Urothelium cell line (cell line): ENCODE measurements around the gene DUOXA2.

Experiments
- DNase-seq: peaks from one replicate; pipeline ENCODE4 v3.0.0; 2011; ENCODE audit warnings: low spot score, mixed read lengths
- FAIRE-seq: peaks from 2 replicates; lab custom pipeline; 2011; peaks lifted over from hg19 to GRCh38; lab: Jason Lieb, UNC

Gene DUOXA2

DNA sequence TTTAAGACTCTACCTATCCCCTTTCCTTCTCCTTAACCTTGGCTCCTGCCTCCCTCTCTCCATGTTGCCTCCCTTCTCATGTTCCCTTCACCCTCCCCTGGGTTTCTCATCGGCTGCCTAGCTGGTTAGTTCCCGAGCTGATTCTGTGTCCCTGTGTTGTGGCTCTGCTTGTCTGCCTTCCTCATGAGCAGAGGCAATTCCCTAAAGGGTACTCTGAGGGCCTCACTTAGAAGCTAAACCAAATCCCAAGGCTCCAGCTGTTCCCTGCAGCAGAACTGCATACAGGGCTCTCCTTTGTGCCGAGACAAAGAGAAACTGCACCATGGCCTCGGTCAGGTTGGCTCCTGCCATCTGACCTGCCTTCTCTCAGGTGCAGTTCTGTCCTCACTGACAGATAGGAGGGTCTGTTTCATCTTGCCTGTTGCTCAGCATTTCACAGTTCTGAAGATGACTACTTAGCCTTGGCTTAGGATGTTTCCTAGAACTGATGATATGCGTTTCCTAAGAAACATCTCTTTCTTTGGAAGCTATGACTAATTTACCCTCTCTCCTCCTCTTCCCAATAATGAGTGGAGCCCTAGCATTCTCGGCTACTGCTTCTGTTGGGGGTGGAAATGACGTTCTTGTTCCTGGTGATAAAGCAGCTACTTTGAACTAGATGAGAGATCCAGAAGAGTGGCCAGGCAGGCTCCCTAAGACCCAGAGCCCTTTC is 42.8 kb downstream of the DUOXA2 start:
- FAIRE-seq, result no peak
- no peak for DNase-seq

DNA sequence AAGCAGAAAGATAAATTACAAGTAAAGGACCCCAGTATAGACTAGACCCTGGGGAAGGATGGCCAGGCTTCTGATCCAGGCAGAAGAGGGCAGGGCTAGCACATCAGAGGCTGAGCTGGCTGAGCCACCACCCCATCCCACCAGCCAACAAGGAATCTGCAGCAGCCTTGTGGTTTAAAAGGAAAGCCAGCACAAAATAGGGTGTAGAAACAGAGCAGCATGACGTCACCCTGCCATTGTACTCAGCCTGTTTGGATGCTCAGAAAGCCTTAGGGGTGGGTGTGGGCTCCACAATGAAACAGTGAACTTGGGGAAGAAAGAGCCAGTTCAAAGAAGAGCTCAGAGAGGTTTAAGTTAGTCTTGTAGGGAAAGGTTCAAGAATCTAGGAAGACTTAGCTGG is 43.8 kb downstream of the DUOXA2 start:
- DNase-seq (peak; percentile 66), FAIRE-seq (no peak)

DNA sequence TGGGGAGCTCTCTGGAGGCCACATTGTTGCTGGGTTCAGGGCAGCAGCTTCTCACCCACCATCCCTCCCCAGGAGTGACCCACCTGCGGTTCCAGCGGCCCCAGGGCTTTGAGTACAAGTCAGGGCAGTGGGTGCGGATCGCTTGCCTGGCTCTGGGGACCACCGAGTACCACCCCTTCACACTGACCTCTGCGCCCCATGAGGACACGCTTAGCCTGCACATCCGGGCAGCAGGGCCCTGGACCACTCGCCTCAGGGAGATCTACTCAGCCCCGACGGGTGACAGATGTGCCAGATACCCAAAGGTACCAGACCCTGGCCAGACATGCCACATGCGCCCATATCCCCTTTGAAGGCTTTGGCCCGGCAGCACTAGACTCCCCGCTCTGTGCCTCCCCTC is 47.5 kb downstream of the DUOXA2 start:
- FAIRE-seq, result no peak
- DNase-seq, result no peak

DNA sequence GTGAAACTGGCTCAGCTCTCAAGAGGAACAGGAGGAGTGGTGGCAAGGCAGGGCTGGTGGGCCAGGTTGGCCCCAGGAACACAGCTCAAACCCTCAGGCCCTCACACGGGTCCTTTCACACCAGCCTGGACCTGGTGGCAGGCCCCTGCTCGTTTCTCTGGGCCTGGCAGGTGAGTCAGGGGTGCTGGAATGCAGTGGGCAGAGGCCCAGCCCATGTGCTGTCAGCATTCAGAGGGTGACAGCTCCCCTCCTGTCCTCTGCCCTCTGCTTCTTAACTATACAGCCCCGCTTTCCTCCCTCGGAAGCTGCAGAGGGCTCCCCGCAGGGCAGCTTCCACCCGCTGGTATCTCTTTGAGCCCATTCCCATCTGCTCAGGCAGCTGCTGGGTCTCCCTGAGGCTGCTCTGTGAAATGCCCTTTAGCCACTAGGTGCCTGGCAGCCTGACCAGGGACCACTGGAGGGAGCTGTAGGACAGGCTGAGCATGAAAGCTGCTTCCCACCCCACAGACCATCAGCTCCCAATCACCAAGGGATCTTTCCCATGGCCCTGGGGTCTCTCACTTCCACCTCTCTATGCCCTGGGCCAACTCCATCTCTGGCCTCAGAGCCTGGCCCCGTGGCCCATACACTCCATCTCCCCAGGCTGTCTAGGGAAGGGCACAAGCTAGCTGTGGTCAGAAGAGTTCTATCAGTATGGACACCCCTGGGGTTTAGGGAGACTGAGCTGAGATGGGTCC is 48.8 kb downstream of the DUOXA2 start:
- DNase-seq (peak; percentile 89), FAIRE-seq (no peak)

DNA sequence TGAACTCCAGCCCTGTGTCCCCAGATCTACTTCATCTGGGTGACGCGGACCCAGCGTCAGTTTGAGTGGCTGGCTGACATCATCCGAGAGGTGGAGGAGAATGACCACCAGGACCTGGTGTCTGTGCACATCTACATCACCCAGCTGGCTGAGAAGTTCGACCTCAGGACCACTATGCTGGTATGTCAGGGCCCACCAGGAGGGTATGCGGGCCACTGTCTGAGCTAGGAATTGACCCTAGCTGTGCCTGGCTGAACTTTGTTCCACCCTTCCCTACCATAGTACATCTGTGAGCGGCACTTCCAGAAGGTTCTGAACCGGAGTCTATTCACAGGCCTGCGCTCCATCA is 49.4 kb downstream of the DUOXA2 start:
- DNase-seq (no peak), FAIRE-seq (no peak)

DNA sequence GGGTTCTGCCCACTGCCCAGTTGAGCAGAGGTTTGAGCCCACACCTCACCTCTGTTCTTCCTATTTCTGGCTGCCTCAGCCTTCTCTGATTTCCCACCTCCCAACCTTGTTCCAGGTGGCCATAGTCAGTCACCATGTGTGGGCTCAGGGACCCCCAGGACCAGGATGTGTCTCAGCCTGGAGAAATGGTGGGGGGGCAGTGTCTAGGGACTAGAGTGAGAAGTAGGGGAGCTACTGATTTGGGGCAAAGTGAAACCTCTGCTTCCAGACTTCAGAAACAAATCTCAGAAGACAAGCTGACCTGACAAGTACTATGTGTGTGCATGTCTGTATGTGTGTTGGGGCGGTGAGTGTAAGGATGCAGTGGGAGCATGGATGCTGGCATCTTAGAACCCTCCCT is 50.8 kb downstream of the DUOXA2 start:
- no peak for FAIRE-seq
- DNase-seq, result no peak

DNA sequence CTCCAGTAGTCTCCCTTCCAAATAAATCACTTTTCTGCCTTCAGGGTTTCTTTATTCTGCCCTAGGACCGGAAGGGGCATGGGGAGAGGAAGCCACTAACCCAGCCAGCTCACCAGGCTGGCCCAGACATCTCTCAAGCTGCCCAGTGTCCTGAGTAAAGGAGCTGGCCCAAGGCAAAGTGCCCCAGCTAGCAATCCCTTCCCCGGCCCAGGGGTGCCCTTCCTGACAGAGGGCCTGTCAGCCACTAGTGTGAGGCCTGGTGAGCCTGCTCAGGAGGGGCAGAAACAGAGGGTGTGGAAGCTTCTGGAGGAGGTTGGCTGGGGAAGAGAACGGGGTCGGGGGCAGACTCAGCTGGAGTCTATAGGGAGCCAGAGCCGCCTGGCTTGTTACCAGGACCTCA is 51.4 kb downstream of the DUOXA2 start:
- FAIRE-seq (no peak), DNase-seq (no peak)

DNA sequence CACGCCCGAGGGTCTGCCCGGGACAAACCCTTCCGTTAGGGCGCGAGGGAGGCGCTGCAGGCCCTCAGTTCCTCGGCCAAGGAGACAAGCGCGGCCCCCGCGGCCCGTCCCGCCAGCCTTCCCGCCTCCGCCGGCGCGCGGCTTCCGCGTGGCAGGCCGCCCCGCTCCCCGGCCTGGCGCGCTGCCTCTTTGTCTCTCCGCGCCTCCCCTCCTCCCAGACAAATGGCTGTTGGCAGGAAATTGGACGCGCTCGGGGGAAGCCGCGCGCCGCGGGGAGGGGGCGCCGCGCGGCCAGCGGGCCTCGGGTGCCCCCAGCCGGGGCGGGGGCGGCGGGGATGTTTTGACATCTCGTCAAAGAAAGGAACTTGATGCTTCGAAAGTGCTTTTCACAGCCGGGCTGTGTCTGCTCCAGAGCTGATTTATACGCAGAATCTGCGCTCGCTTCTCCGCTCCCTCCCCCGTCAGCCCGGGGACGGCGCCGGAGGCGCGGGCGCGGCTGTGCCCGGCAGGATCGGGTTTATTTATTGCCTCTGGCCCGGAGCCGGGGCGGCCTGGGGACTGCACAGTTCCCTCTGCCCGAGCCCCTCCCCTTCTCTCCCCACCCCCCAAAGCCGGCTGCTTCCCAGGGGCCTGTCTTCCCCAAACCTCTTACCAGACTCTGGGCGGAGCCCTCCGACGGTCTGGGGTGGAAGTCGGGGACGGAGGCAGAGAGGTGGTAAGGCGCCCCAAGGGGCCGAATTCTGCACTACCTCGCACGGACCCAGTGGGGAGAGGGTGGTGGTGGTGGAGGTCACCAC is 52.9 kb downstream of the DUOXA2 start:
- FAIRE-seq, result no peak
- peak; percentile 87 for DNase-seq

DNA sequence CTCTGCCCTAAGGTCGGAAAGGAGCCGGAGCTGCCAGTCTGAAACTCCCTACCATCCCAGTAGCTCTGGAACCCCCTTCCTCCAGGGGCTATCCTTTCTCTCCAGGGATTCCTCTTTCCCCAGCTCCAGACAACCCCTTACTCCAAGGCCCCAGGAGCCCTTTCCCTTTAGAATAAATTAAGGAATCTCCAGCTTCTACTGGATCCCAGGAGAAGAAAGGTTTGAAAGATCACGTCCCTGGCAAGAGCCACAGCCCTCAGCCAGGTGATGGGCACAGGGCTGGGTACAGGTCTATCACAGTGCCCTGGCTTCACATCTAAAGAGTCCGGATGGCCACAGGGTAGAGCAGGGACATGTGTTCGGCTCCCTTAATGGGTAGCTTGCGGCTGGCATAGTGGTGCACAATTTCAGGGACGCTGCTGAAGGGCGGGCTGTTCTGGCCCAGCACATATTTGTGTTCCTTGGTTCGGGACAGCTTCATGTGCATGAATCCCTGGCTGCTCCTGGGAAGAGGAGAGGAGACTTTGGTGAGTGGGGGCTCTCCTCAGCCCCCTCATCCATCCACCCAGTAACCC is 53.6 kb downstream of the DUOXA2 start:
- FAIRE-seq (no peak), DNase-seq (no peak)
